Transverse colon (tissue), 4 donors: Measurements from ENCODE around the gene CAMTA1.

ENCODE experiments used
- EP300 ChIP-seq: sonication (generic); formaldehyde crosslinking; IDR thresholded peaks from one replicate; pipeline ENCODE4 v1.6.1; 2017; ENCODE audit warnings: antibody characterized with exemption, low read depth
- POLR2A ChIP-seq: fragments of 450-650 bp; IDR thresholded peaks from one replicate; pipeline ENCODE4 v1.6.1; 2016; ENCODE audit warnings: antibody characterized with exemption, mild to moderate bottlenecking, moderate library complexity
- POLR2AphosphoS5 ChIP-seq, 3 donors: sonication (generic); formaldehyde crosslinking; IDR thresholded peaks; one replicate each; pipeline ENCODE4 v1.6.1; 2016; ENCODE audit warnings: antibody characterized with exemption in 3 of 3
- TF ChIP-seq, protein P1 (sequence below), 5 experiments: fragments of 200-600 bp in 3 of 5; fragments of 450-650 bp in 2 of 5; sonication (generic) in 3 of 5; IDR thresholded peaks; 1 replicate in 2 of 5; 2 replicates in 3 of 5; pipeline ENCODE4 v1.5.1; 2016 to 2017; ENCODE audit warnings: antibody characterized with exemption in 5 of 5, inconsistent platforms in 3 of 5, mild to moderate bottlenecking in 2 of 5, moderate library complexity in 1 of 5

DNA sequence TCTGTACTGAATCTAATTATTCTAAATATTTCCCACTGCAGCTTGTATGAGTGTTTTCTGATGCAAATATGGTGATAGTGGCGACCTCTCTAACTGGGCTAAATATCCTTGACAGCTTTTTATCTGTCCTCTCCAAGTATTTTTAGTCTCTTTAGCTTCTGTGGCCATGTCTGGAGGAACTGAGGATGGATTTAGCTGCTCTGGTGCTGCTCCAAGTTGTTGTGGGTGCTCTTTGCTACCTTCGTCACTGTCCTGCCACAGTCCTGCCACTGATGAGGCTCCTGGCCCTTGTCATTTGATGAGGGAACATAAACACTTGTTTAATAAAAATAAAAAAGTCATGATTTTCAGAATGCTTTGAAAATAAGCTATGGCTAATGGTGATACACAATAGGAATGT lies 15.9 kb downstream of the CAMTA1 start:
- TF ChIP-seq, protein P1, sequence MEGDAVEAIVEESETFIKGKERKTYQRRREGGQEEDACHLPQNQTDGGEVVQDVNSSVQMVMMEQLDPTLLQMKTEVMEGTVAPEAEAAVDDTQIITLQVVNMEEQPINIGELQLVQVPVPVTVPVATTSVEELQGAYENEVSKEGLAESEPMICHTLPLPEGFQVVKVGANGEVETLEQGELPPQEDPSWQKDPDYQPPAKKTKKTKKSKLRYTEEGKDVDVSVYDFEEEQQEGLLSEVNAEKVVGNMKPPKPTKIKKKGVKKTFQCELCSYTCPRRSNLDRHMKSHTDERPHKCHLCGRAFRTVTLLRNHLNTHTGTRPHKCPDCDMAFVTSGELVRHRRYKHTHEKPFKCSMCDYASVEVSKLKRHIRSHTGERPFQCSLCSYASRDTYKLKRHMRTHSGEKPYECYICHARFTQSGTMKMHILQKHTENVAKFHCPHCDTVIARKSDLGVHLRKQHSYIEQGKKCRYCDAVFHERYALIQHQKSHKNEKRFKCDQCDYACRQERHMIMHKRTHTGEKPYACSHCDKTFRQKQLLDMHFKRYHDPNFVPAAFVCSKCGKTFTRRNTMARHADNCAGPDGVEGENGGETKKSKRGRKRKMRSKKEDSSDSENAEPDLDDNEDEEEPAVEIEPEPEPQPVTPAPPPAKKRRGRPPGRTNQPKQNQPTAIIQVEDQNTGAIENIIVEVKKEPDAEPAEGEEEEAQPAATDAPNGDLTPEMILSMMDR (IDR thresholded peaks at IDR 0.05) = no peak
- TF ChIP-seq POLR2A (no peak), POLR2AphosphoS5 (IDR thresholded peaks at IDR 0.05) (no peak), EP300 (no peak)
